SK-N-SH (cell line): ENCODE results near the gene PACSIN3. TPM values are rescaled to one million over a fixed set of nuclear protein-coding genes. Genes with fewer than 3 reads are reported as not detected.

ENCODE experiments used
- CTCF ChIA-PET: fragments of 300-600, 350-600 bp; formaldehyde crosslinking; extraction: SDS; loops from one replicate; lab custom pipeline; 2021; lab: Yijun Ruan, JAX
- POLR2A ChIA-PET: fragments of 350-600 bp; sonication (Branson Sonifier 250); formaldehyde crosslinking; extraction: SDS; loops from one replicate; lab custom pipeline; 2020; ENCODE audit warnings: antibody characterized with exemption, inconsistent platforms; lab: Yijun Ruan, JAX
- DNase-seq: peaks from one replicate; pipeline ENCODE4 v3.0.0; 2012
- H2AFZ ChIP-seq: fragments of 200-600 bp; sonication (generic); 2 replicates; pipeline ENCODE4 v1.8.1; 2016; ENCODE audit warnings: antibody characterized with exemption, mild to moderate bottlenecking, low read depth
- H3F3A ChIP-seq: fragments of 200-600 bp; sonication (generic); replicated peaks from 2 replicates; pipeline ENCODE3; 2016; ENCODE audit warnings: antibody characterized with exemption, mild to moderate bottlenecking; ENCODE audit not compliant: insufficient read depth
- H3K27ac ChIP-seq, 2 experiments: fragments of 200-500 bp in 1 of 2; fragments of 200-600 bp in 1 of 2; sonication (Bioruptor generic) in 1 of 2; sonication (generic), shearing (Covaris generic) in 1 of 2; 2 replicates each; pipeline versions ENCODE4 v1.5.1 to v1.6.1; 2014 to 2016; ENCODE audit warnings: low read depth in 2 of 2, inconsistent platforms in 1 of 2, low read length in 1 of 2, mild to moderate bottlenecking in 1 of 2, mixed read lengths in 1 of 2
- H3K27me3 ChIP-seq: fragments of 200-600 bp; sonication (generic), shearing (Covaris generic); 2 replicates; pipeline ENCODE4 v1.6.1; 2016; ENCODE audit warnings: mixed run types; ENCODE audit not compliant: insufficient read depth
- H3K36me3 ChIP-seq, 2 experiments: fragments of 200-500 bp in 1 of 2; fragments of 200-600 bp in 1 of 2; sonication (Bioruptor generic) in 1 of 2; sonication (generic) in 1 of 2; replicated peaks in 1 of 2; 2 replicates each; pipeline versions ENCODE3 to v1.5.1; 2014 to 2016; ENCODE audit warnings: low read length in 1 of 2, mild to moderate bottlenecking in 1 of 2; ENCODE audit not compliant: insufficient read depth in 2 of 2, control insufficient read depth in 1 of 2
- H3K4me1 ChIP-seq, 2 experiments: fragments of 200-500 bp in 1 of 2; fragments of 200-600 bp in 1 of 2; sonication (Bioruptor generic) in 1 of 2; sonication (generic), shearing (Covaris generic) in 1 of 2; 2 replicates each; pipeline versions ENCODE4 v1.5.1 to v1.6.1; 2014 to 2016; ENCODE audit warnings: low read depth in 1 of 2, low read length in 1 of 2, mixed run types in 1 of 2; ENCODE audit not compliant: insufficient read depth in 2 of 2, control insufficient read depth in 1 of 2
- H3K4me2 ChIP-seq: fragments of 200-600 bp; sonication (generic), shearing (Covaris generic); 2 replicates; pipeline ENCODE4 v1.6.1; 2017; ENCODE audit warnings: mixed run types
- H3K4me3 ChIP-seq, 2 experiments: fragments of 200-500 bp in 1 of 2; fragments of 200-600 bp in 1 of 2; sonication (Bioruptor generic) in 1 of 2; sonication (generic), shearing (Covaris generic) in 1 of 2; 2 replicates each; pipeline versions ENCODE4 v1.5.1 to v1.8.1; 2014 to 2016; ENCODE audit warnings: low read depth in 2 of 2, inconsistent platforms in 1 of 2, low read length in 1 of 2, mild to moderate bottlenecking in 1 of 2, mixed read lengths in 1 of 2, moderate library complexity in 1 of 2
- H3K79me2 ChIP-seq: fragments of 200-600 bp; sonication (generic); 2 replicates; pipeline ENCODE4 v1.8.1; 2017; ENCODE audit warnings: mild to moderate bottlenecking; ENCODE audit not compliant: insufficient read depth
- H3K9ac ChIP-seq: fragments of 200-600 bp; sonication (generic); 2 replicates; pipeline ENCODE4 v1.6.1; 2017; ENCODE audit warnings: mixed run types
- H3K9me2 ChIP-seq: fragments of 200-600 bp; sonication (generic); 2 replicates; pipeline ENCODE4 v1.6.1; 2017; ENCODE audit warnings: mixed run types
- H3K9me3 ChIP-seq: fragments of 200-600 bp; sonication (generic); 2 replicates; pipeline ENCODE4 v1.6.1; 2017; ENCODE audit warnings: mixed run types, mild to moderate bottlenecking, moderate library complexity
- H4K20me1 ChIP-seq: fragments of 200-600 bp; sonication (generic); 2 replicates; pipeline ENCODE4 v1.6.1; 2017; ENCODE audit warnings: mild to moderate bottlenecking, mixed run types; ENCODE audit not compliant: insufficient read depth
- CHD2 ChIP-seq: fragments of 150-350 bp; IDR thresholded peaks from 2 replicates; pipeline ENCODE4 v1.6.1; 2018; ENCODE audit warnings: low read length; ENCODE audit not compliant: partially characterized antibody
- ELF1 ChIP-seq: IDR thresholded peaks from 2 replicates; pipeline ENCODE4 v1.4.0; 2012
- FOXJ3 ChIP-seq: sonication (generic); formaldehyde crosslinking; IDR thresholded peaks from 2 replicates; pipeline ENCODE4 v1.5.1; 2020; ENCODE audit warnings: mild to moderate bottlenecking, missing genetic modification reagents
- GABPA ChIP-seq: IDR thresholded peaks from 2 replicates; pipeline ENCODE4 v1.4.0; 2012; ENCODE audit warnings: low read depth, mild to moderate bottlenecking
- GATA2 ChIP-seq: sonication (generic); formaldehyde crosslinking; IDR thresholded peaks from 2 replicates; pipeline ENCODE4 v1.5.0; 2020; ENCODE audit warnings: mild to moderate bottlenecking, missing genetic modification reagents
- JUND ChIP-seq: IDR thresholded peaks from 2 replicates; pipeline ENCODE4 v1.4.0; 2012
- MXI1 ChIP-seq: IDR thresholded peaks from 2 replicates; pipeline ENCODE4 v1.6.1; 2012; ENCODE audit warnings: mild to moderate bottlenecking, low read depth, low read length, improper control_type of control experiment
- RAD21 ChIP-seq: IDR thresholded peaks from 2 replicates; pipeline ENCODE4 v1.6.1; 2012; ENCODE audit warnings: mild to moderate bottlenecking, low read length
- SIN3A ChIP-seq: IDR thresholded peaks from 2 replicates; pipeline ENCODE4 v1.6.1; 2012; ENCODE audit warnings: low read depth, mild to moderate bottlenecking, low read length, moderate library complexity, borderline replicate concordance
- TAF1 ChIP-seq: IDR thresholded peaks from 2 replicates; pipeline ENCODE4 v1.6.1; 2012; ENCODE audit warnings: low read depth, mild to moderate bottlenecking, low read length, moderate library complexity, borderline replicate concordance
- TCF12 ChIP-seq: IDR thresholded peaks from 2 replicates; pipeline ENCODE4 v1.4.0; 2012
- YY1 ChIP-seq: IDR thresholded peaks from 2 replicates; pipeline ENCODE4 v1.4.0; 2012; ENCODE audit warnings: low read depth, mild to moderate bottlenecking
- WGBS: methylation state at CpG from one replicate; pipeline ENCODE4 v1.1.6; 2017; ENCODE audit warnings: low lambda C conversion rate; 5-methylcytosine and 5-hydroxymethylcytosine counted together
- polyA plus RNA-seq, 3 experiments: library from polyadenylated mRNA; depleted of rRNA; stranded (reverse); fragments of >200 nt; gene quantifications; 2 replicates each; pipeline ENCODE4 v1.2.3, GENCODE V29; 2012
- TF ChIP-seq, protein P1 (sequence below): IDR thresholded peaks from 2 replicates; pipeline ENCODE4; 2012
- TF ChIP-seq, protein P2 (sequence below): fragments of 150-350 bp; IDR thresholded peaks from 2 replicates; pipeline ENCODE4 v1.6.1; 2017; ENCODE audit warnings: antibody characterized with exemption, low read length, low read depth, borderline replicate concordance
- TF ChIP-seq, protein P3 (sequence below): IDR thresholded peaks from 2 replicates; pipeline ENCODE4 v1.4.0; 2012; ENCODE audit warnings: low read depth, borderline replicate concordance
- TF ChIP-seq, protein P4 (sequence below): fragments of 200-600 bp; sonication (generic); IDR thresholded peaks from 2 replicates; pipeline ENCODE4 v1.6.1; 2017; ENCODE audit warnings: antibody characterized with exemption, mild to moderate bottlenecking, moderate library complexity
- TF ChIP-seq, protein P5 (sequence below): IDR thresholded peaks from 2 replicates; pipeline ENCODE4 v1.4.0; 2012; ENCODE audit warnings: low read depth, borderline replicate concordance

The PACSIN3 gene
- polyA plus RNA-seq, 1 of the 3 experiments (the other 2 are of a cell fraction), result 31.1 TPM

DNA sequence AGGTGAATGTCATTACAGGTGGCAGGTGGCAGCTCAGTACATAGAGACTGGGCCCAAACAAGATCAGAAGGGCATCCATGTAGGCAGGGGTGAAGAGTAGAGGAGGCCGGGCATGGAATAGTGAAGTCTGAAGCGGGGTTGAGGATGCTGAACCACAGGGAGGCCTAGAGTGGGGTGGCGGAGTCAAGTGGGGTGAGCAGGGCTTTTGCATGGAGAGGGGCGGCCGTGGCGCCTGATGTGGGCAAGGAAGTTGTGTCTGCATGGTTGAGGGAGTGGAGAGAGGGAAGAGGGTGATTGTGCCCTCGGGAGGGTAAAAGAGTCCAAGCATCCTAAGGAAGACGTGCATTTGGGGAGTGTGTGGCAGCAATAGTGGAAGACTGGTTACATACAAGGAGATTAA lies 42.9 kb upstream of the PACSIN3 start:
- H3K9ac ChIP-seq, result no peak overlapping the region
- no peaks in the 10 kb centered on the region for H4K20me1 ChIP-seq
- H3K36me3 ChIP-seq, result peaks cover 8 to 50% of the 10 kb centered on the region in 2 experiments
- no peaks in the 10 kb centered on the region for H3K9me3 ChIP-seq
- WGBS, result 95% methylated on average over 8 of the region's 8 CpGs
- H3K27me3 ChIP-seq, result no peaks in the 10 kb centered on the region
- no peak overlapping the region for H3K27ac ChIP-seq
- H3K4me1 ChIP-seq, result peaks cover 0 to 6% of the 10 kb centered on the region in 2 experiments; a peak in 1 of 4 replicates
- no peak overlapping the region for H2AFZ ChIP-seq
- DNase-seq, result peak; percentile 3
- peaks cover 12% of the 10 kb centered on the region for H3F3A ChIP-seq
- ChIA-PET CTCF (interaction anchor here (1.4 to 3.1 kb wide), 2 partner anchors 50 to 51 kb away, joined by 4 to 14 read pairs; no protein-coding TSS in a partner anchor), POLR2A (no interaction called here)
- no peak overlapping the region for H3K4me3 ChIP-seq
- H3K9me2 ChIP-seq, result no peaks in the 10 kb centered on the region
- no peak for TF ChIP-seq TCF12
- TF ChIP-seq, protein P1, sequence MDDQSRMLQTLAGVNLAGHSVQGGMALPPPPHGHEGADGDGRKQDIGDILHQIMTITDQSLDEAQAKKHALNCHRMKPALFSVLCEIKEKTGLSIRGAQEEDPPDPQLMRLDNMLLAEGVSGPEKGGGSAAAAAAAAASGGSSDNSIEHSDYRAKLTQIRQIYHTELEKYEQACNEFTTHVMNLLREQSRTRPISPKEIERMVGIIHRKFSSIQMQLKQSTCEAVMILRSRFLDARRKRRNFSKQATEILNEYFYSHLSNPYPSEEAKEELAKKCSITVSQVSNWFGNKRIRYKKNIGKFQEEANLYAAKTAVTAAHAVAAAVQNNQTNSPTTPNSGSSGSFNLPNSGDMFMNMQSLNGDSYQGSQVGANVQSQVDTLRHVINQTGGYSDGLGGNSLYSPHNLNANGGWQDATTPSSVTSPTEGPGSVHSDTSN, result no peak
- no peak for TF ChIP-seq TAF1
- TF ChIP-seq GATA2, result no peak
- TF ChIP-seq JUND, result no peak
- TF ChIP-seq CHD2, result no peak
- no peak for TF ChIP-seq MXI1
- TF ChIP-seq ELF1, result no peak
- TF ChIP-seq, protein P2, sequence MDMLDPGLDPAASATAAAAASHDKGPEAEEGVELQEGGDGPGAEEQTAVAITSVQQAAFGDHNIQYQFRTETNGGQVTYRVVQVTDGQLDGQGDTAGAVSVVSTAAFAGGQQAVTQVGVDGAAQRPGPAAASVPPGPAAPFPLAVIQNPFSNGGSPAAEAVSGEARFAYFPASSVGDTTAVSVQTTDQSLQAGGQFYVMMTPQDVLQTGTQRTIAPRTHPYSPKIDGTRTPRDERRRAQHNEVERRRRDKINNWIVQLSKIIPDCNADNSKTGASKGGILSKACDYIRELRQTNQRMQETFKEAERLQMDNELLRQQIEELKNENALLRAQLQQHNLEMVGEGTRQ, result no peak
- TF ChIP-seq, protein P3, sequence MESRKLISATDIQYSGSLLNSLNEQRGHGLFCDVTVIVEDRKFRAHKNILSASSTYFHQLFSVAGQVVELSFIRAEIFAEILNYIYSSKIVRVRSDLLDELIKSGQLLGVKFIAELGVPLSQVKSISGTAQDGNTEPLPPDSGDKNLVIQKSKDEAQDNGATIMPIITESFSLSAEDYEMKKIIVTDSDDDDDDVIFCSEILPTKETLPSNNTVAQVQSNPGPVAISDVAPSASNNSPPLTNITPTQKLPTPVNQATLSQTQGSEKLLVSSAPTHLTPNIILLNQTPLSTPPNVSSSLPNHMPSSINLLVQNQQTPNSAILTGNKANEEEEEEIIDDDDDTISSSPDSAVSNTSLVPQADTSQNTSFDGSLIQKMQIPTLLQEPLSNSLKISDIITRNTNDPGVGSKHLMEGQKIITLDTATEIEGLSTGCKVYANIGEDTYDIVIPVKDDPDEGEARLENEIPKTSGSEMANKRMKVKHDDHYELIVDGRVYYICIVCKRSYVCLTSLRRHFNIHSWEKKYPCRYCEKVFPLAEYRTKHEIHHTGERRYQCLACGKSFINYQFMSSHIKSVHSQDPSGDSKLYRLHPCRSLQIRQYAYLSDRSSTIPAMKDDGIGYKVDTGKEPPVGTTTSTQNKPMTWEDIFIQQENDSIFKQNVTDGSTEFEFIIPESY, result no peak
- TF ChIP-seq RAD21, result no peak
- TF ChIP-seq, protein P4, sequence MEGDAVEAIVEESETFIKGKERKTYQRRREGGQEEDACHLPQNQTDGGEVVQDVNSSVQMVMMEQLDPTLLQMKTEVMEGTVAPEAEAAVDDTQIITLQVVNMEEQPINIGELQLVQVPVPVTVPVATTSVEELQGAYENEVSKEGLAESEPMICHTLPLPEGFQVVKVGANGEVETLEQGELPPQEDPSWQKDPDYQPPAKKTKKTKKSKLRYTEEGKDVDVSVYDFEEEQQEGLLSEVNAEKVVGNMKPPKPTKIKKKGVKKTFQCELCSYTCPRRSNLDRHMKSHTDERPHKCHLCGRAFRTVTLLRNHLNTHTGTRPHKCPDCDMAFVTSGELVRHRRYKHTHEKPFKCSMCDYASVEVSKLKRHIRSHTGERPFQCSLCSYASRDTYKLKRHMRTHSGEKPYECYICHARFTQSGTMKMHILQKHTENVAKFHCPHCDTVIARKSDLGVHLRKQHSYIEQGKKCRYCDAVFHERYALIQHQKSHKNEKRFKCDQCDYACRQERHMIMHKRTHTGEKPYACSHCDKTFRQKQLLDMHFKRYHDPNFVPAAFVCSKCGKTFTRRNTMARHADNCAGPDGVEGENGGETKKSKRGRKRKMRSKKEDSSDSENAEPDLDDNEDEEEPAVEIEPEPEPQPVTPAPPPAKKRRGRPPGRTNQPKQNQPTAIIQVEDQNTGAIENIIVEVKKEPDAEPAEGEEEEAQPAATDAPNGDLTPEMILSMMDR, result no peak
- TF ChIP-seq, protein P5, sequence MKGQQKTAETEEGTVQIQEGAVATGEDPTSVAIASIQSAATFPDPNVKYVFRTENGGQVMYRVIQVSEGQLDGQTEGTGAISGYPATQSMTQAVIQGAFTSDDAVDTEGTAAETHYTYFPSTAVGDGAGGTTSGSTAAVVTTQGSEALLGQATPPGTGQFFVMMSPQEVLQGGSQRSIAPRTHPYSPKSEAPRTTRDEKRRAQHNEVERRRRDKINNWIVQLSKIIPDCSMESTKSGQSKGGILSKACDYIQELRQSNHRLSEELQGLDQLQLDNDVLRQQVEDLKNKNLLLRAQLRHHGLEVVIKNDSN, result no peak
- no peak for TF ChIP-seq SIN3A
- no peak for TF ChIP-seq FOXJ3
- no peak for TF ChIP-seq GABPA
- no peak for TF ChIP-seq YY1
- peaks cover 37% of the 10 kb centered on the region for H3K79me2 ChIP-seq
- H3K4me2 ChIP-seq, result no peak overlapping the region
